Liver (tissue), 9 donors: ENCODE data around the gene SHC2. TPM values are rescaled to one million over a fixed set of nuclear protein-coding genes. Genes with fewer than 3 reads are reported as not detected.

Experiments used
- DNase-seq: peaks from one replicate; pipeline ENCODE4 v3.0.0-alpha.2; 2017; ENCODE audit warnings: low spot score
- H3K27ac ChIP-seq, 2 donors: one replicate each; pipeline ENCODE4 v1.7.0; 2013; ENCODE audit warnings: inconsistent platforms in 2 of 2, low read length in 2 of 2, control low read depth in 1 of 2, low read depth in 1 of 2, mild to moderate bottlenecking in 1 of 2
- H3K27me3 ChIP-seq, 4 donors: one replicate each; pipeline versions ENCODE4 v1.6.1 to v1.7.0; 2013; ENCODE audit warnings: low read length in 3 of 4, inconsistent platforms in 1 of 4, mild to moderate bottlenecking in 1 of 4, moderate library complexity in 1 of 4; ENCODE audit not compliant: control insufficient read depth in 4 of 4, insufficient read depth in 4 of 4
- H3K36me3 ChIP-seq, 4 donors: one replicate each; pipeline versions ENCODE4 v1.6.1 to v1.7.0; 2013; ENCODE audit warnings: low read length in 3 of 4, mild to moderate bottlenecking in 3 of 4, low read depth in 1 of 4, moderate library complexity in 1 of 4; ENCODE audit not compliant: control insufficient read depth in 4 of 4, insufficient read depth in 3 of 4
- H3K4me1 ChIP-seq, 4 donors: one replicate each; pipeline versions ENCODE4 v1.6.1 to v1.7.0; 2013; ENCODE audit warnings: low read length in 3 of 4, mild to moderate bottlenecking in 3 of 4, moderate library complexity in 1 of 4; ENCODE audit not compliant: control insufficient read depth in 4 of 4, insufficient read depth in 4 of 4
- H3K4me3 ChIP-seq, 3 donors: one replicate each; pipeline versions ENCODE4 v1.6.1 to v1.7.0; 2013; ENCODE audit warnings: low read length in 3 of 3, control low read depth in 1 of 3, low read depth in 1 of 3, mild to moderate bottlenecking in 1 of 3
- H3K9ac ChIP-seq, 2 donors: one replicate each; pipeline ENCODE4 v1.7.0; 2013; ENCODE audit warnings: low read length in 2 of 2, mild to moderate bottlenecking in 2 of 2, moderate library complexity in 2 of 2, control low read depth in 1 of 2, low read depth in 1 of 2
- H3K9me3 ChIP-seq, 4 donors: one replicate each; pipeline versions ENCODE4 v1.6.1 to v1.7.0; 2013; ENCODE audit warnings: low read length in 3 of 4; ENCODE audit not compliant: control insufficient read depth in 4 of 4
- ATF3 ChIP-seq: IDR thresholded peaks from 2 replicates; pipeline ENCODE4 v1.6.1; 2016; ENCODE audit warnings: antibody characterized with exemption
- CTCF ChIP-seq: fragments of 150-350 bp; IDR thresholded peaks from 2 replicates; pipeline ENCODE4 v1.5.1; 2017; ENCODE audit warnings: improper control_type of control experiment, low read depth, low read length; ENCODE audit not compliant: missing input control
- EGR1 ChIP-seq, 2 donors: IDR thresholded peaks; 2 replicates each; pipeline ENCODE4 v1.6.1; 2016 to 2018; ENCODE audit warnings: antibody characterized with exemption in 2 of 2, low read depth in 2 of 2
- FOXA1 ChIP-seq: IDR thresholded peaks from 2 replicates; pipeline ENCODE4 v1.6.1; 2016; ENCODE audit warnings: antibody characterized with exemption
- FOXA2 ChIP-seq: IDR thresholded peaks from 2 replicates; pipeline ENCODE4 v1.6.1; 2016; ENCODE audit warnings: antibody characterized with exemption
- GABPA ChIP-seq, 2 donors: IDR thresholded peaks in 1 of 2; conservative IDR thresholded peaks in 1 of 2; 2 replicates each; pipeline ENCODE4 v1.6.1; 2016; ENCODE audit warnings: antibody characterized with exemption in 2 of 2, mild to moderate bottlenecking in 1 of 2, moderate library complexity in 1 of 2
- HNF4A ChIP-seq, 2 donors: conservative IDR thresholded peaks; 2 replicates each; pipeline ENCODE4 v1.6.1; 2016; ENCODE audit warnings: antibody characterized with exemption in 2 of 2, mild to moderate bottlenecking in 2 of 2
- HNF4G ChIP-seq: IDR thresholded peaks from 2 replicates; pipeline ENCODE4 v1.6.1; 2016; ENCODE audit warnings: antibody characterized with exemption
- JUND ChIP-seq, 2 donors: IDR thresholded peaks; 2 replicates each; pipeline ENCODE4 v1.6.1; 2016; ENCODE audit warnings: antibody characterized with exemption in 2 of 2
- MAX ChIP-seq: IDR thresholded peaks from 2 replicates; pipeline ENCODE4 v1.6.1; 2016; ENCODE audit warnings: antibody characterized with exemption
- NR2F2 ChIP-seq: IDR thresholded peaks from 2 replicates; pipeline ENCODE4 v1.6.1; 2016; ENCODE audit warnings: antibody characterized with exemption
- RAD21 ChIP-seq, 2 donors: IDR thresholded peaks; 2 replicates each; pipeline ENCODE4 v1.6.1; 2016; ENCODE audit warnings: antibody characterized with exemption in 2 of 2, mild to moderate bottlenecking in 2 of 2
- REST ChIP-seq: IDR thresholded peaks from 2 replicates; pipeline ENCODE4 v1.6.1; 2016; ENCODE audit warnings: antibody characterized with exemption, mild to moderate bottlenecking
- RXRA ChIP-seq, 2 donors: IDR thresholded peaks; 2 replicates each; pipeline ENCODE4 v1.6.1; 2017 to 2018; ENCODE audit warnings: antibody characterized with exemption in 2 of 2, mild to moderate bottlenecking in 1 of 2
- SP1 ChIP-seq: IDR thresholded peaks from 2 replicates; pipeline ENCODE4 v1.6.1; 2018; ENCODE audit warnings: antibody characterized with exemption, mild to moderate bottlenecking
- TAF1 ChIP-seq: conservative IDR thresholded peaks from 2 replicates; pipeline ENCODE4 v1.6.1; 2016; ENCODE audit warnings: antibody characterized with exemption, mild to moderate bottlenecking
- YY1 ChIP-seq: IDR thresholded peaks from 2 replicates; pipeline ENCODE4 v1.6.1; 2016; ENCODE audit warnings: antibody characterized with exemption, mild to moderate bottlenecking
- ZBTB33 ChIP-seq: IDR thresholded peaks from 2 replicates; pipeline ENCODE4 v1.6.1; 2016; ENCODE audit warnings: antibody characterized with exemption
- WGBS: extraction: QIAGEN DNeasy Blood & Tissue Kit; methylation state at CpG from one replicate; pipeline ENCODE4 v1.1.7; 2013; 5-methylcytosine and 5-hydroxymethylcytosine counted together
- polyA plus RNA-seq, 2 donors: library from polyadenylated mRNA; stranded (reverse) in 1 of 2; unstranded in 1 of 2; fragments of 200-250 nt in 1 of 2; fragments of >200 nt in 1 of 2; fragmentation: Nextera tagmentation in 1 of 2; extraction: Ambion mirVana in 1 of 2; gene quantifications; one replicate each; pipeline versions ENCODE4 v1.2.1 to v1.2.3, GENCODE V29; 2013 to 2015
- total RNA-seq, 2 donors: library from RNA; depleted of rRNA; stranded (reverse); fragments of >200 nt; gene quantifications; one replicate each; pipeline ENCODE4 v1.2.3, GENCODE V29; 2014
- donor health status: healthy.
- donor health status: healthy.
- donor health status: healthy.
- donor health status: healthy.
- donor health status: healthy.

The SHC2 gene
- total and polyA plus RNA-seq, 4 donors: 15.6 to 43.0 (median 23.0) TPM

- H3K27me3 ChIP-seq: no peaks in the 10 kb centered on the region
- H3K4me3 ChIP-seq: no peak overlapping the region
- no peak for DNase-seq
- H3K9me3 ChIP-seq: no peaks in the 10 kb centered on the region
- no peak for TF ChIP-seq NR2F2
- TF ChIP-seq FOXA1: no peak
- no peak for TF ChIP-seq CTCF
- H3K4me1 ChIP-seq: peaks cover 0 to 4% (median 4%) of the 10 kb centered on the region in 4 donors
- H3K9ac ChIP-seq: no peak overlapping the region
- no peaks in the 10 kb centered on the region for H3K36me3 ChIP-seq
- 72% methylated on average over 14 of the region's 14 CpGs for WGBS
- H3K27ac ChIP-seq: no peak overlapping the region
Observed at GRCh38 chr19:478976-479375, 18.1 kb upstream of the SHC2 start.

- H3K4me3 ChIP-seq: no peak overlapping the region
- WGBS: 82% methylated on average over 26 of the region's 26 CpGs
- H3K9me3 ChIP-seq: no peaks in the 10 kb centered on the region
- H3K9ac ChIP-seq: no peak overlapping the region
- DNase-seq: no peak
- H3K27me3 ChIP-seq: no peaks in the 10 kb centered on the region
- no peak overlapping the region for H3K27ac ChIP-seq
- H3K36me3 ChIP-seq: no peaks in the 10 kb centered on the region
- TF ChIP-seq HNF4G: no peak
- no peak for TF ChIP-seq GABPA (IDR thresholded peaks at IDR 0.05 in 1 of 2, conservative IDR thresholded peaks at IDR 0.05 in 1 of 2)
- TF ChIP-seq REST: no peak
- no peak for TF ChIP-seq TAF1
- no peak for TF ChIP-seq FOXA2
- TF ChIP-seq ATF3: no peak
- TF ChIP-seq YY1: no peak
- no peak for TF ChIP-seq EGR1 (IDR thresholded peaks at IDR 0.05; ENCODE audit: low read depth in 2 of 2)
- TF ChIP-seq NR2F2: no peak
- TF ChIP-seq RXRA (IDR thresholded peaks at IDR 0.05): no peak
- no peak for TF ChIP-seq MAX
- TF ChIP-seq ZBTB33: no peak
- no peak for TF ChIP-seq HNF4A (conservative IDR thresholded peaks at IDR 0.05)
- no peak for TF ChIP-seq RAD21 (IDR thresholded peaks at IDR 0.05)
- TF ChIP-seq FOXA1: no peak
- TF ChIP-seq JUND (IDR thresholded peaks at IDR 0.05): no peak
- TF ChIP-seq SP1: no peak
- TF ChIP-seq CTCF: no peak
- peaks cover 0 to 4% (median 4%) of the 10 kb centered on the region in 4 donors for H3K4me1 ChIP-seq
Observed at GRCh38 chr19:478236-478903, 17.5 kb upstream of the SHC2 start.
